ENCODE data around the gene USP35.
"Not testable (repeated sequence)": the region's sequence is repeated elsewhere in the genome, so short reads cannot be mapped to it uniquely, and the experiment has no call there.

Gene USP35

GRCh38 chr11:78216571-78217287 is 28.0 kb downstream of the USP35 start:
- DNase-seq: no peak

- DNase-seq: no peak
These were observed 29.2 kb downstream of the USP35 start for GRCh38 chr11:78217650-78218541.

- no peak for DNase-seq
These were observed 30.2 kb downstream of the USP35 start for GRCh38 chr11:78218707-78219492.

- no peak for DNase-seq
These were observed 30.9 kb downstream of the USP35 start for GRCh38 chr11:78219493-78220217.

GRCh38 chr11:78220218-78221157 is 31.8 kb downstream of the USP35 start:
- no peak for DNase-seq

GRCh38 chr11:78221396-78222315 is 32.9 kb downstream of the USP35 start:
- DNase-seq: no peak

- DNase-seq: not testable (repeated sequence)
These were observed 34.0 kb downstream of the USP35 start for GRCh38 chr11:78222726-78223125.

GRCh38 chr11:78223320-78223954 is 34.7 kb downstream of the USP35 start:
- no peak for DNase-seq

GRCh38 chr11:78224506-78224905 is 35.8 kb downstream of the USP35 start:
- DNase-seq: no peak

- DNase-seq: no peak
These were observed 36.2 kb downstream of the USP35 start for GRCh38 chr11:78224906-78225420.

GRCh38 chr11:78226684-78227680 is 38.3 kb downstream of the USP35 start:
- no peak for DNase-seq

- no peak for DNase-seq
These were observed 39.2 kb downstream of the USP35 start for GRCh38 chr11:78227921-78228320.

GRCh38 chr11:78228467-78228866 is 39.7 kb downstream of the USP35 start:
- DNase-seq: peak; percentile 95

GRCh38 chr11:78229106-78229505 is 40.4 kb downstream of the USP35 start:
- DNase-seq: no peak

GRCh38 chr11:78230161-78230877 is 41.6 kb downstream of the USP35 start:
- DNase-seq: peak; percentile 62

- DNase-seq: no peak
These were observed 43.3 kb downstream of the USP35 start for GRCh38 chr11:78231962-78232501.

GRCh38 chr11:78233046-78233445 is 44.3 kb downstream of the USP35 start:
- DNase-seq: not testable (repeated sequence)

Measured in DMS53 (cell line).